ENCODE measurements around the gene CSNK2A1.

The CSNK2A1 gene

DNA sequence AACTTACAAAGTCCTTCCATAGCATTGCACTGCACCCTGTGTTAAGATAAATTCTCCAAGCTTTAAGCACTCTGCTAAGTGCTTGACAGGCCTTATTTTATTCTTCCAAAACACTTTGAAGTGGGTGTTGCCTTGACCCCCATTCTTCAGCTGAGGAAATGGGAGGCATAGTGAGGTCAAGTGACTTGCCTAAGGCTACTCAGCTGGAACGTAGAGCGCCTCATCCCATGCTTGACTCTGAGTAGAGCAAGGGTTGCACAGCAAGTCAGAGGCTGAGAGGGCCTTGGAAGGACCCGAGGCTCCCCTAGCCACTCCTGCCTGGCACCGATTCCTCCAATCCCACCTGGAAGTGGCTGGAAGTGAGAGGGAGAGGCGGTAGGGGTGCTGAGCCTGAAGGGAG is 19.6 kb upstream of the CSNK2A1 start:
- DNase-seq, result no peak

DNA sequence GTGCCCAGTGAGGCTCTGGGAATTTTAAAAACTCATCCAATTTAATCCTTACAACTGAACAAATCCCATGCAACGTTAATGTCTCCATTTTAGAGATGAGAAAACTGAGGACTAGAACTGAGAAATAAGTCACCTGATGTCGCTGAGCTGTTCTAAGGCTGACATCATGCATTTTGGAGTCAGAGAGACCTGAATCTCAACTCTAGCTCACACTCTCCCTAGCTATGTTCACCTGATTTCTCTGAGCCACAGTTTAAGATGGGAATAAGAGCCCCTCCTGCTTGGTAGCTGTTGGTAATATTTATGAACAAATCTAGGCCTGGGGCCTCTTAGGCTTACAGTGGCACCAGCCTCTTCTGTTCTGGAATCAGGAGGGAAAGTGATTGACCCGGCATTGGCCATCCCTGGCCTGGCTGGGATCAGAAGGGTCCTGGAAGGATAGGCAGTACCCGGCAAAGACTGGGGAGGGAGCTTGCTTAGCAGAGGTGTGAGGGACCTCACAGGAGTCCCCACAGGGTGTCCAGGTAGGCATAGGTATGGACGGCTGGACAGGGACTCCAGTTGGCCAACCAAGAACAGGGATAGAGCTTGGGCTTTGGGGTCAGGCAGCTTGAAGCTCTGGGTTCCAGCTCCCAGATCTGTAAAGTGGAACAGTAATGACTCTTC is 18.8 kb upstream of the CSNK2A1 start:
- no peak for DNase-seq

- DNase-seq, result no peak
Measured at GRCh38 chr20:561437-562231, 18.0 kb upstream of the CSNK2A1 start.

- no peak for DNase-seq
Measured at GRCh38 chr20:560680-561079, 17.1 kb upstream of the CSNK2A1 start.

GRCh38 chr20:558117-558516 is 14.5 kb upstream of the CSNK2A1 start:
- DNase-seq, result no peak

DNA sequence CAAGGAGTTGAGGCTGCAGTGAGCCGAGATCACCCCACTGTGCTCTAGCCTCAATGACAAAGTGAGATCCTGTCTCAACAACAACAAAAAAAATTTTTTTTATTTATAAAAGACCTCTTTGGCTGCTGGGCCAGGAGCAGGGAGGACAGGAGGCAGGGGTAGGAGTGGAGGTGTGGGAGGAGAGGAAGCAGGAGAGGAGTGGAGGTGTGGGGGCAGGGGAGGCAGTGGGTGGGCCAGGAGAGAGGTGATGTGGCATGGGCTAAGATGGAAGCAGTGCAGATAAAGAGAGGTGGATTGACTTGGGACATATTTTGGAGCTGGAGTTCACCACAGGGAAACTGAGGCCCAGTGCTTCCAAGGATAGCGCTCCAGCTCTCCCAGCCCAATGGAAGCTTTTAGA is 13.4 kb upstream of the CSNK2A1 start:
- no peak for DNase-seq

DNA sequence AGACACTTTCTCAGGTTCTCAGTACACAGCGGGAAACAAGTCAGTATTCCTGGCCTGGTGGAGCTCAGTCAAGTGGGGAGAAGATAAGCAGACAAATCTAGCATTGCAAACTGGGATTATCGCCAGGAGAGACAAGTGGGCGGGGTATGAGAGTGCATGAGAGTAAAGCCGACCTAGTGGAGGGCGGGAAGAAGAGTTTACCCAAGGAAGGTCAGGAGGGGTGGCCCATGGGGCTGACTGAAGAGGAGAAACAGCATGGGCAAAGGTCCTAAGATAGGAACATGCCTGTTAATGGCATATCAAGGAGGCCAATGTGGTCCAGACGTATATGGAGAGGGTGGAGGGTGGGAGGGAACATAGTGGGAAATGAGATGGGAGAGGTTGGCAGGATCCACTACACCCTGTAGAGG is 12.4 kb upstream of the CSNK2A1 start:
- peak; percentile 41 for DNase-seq

- no peak for DNase-seq
Measured at GRCh38 chr20:550611-551010, 7.0 kb upstream of the CSNK2A1 start.

DNA sequence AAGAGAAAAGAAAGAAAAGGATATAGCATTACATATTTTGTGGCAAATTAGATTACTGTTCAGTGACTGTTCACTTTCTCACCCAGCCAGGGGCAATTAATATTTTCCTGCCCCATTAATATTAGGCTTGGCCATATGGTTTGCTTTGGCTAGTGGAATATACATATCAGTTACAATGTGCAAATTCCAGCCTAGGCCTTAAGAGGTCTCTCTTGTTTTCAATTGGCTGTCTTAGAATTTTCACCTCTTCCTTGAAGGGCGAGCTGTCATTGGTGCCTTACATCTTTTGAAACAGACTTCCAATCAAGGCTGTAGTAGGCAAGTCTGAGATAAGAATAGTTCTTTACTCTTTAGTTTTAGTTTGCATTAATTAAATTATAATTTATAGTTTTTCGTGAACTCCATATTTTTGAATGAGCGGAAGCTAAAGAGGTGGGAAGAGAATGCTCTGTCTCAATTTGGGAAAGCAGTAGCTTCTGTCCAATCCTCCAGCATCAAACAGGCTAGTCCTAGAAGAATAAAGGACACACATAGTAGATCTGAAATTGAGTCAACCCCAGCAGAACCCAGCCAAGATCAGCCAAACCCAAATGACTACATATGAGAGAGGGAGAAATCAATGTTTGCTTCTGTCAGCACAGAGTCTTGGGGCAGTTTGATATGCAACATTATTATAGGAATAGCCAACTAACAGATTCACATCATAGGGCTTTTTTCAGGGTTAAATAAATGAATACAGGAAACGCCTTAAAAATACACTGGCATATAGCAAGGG is 6.3 kb upstream of the CSNK2A1 start:
- DNase-seq, result no peak

DNA sequence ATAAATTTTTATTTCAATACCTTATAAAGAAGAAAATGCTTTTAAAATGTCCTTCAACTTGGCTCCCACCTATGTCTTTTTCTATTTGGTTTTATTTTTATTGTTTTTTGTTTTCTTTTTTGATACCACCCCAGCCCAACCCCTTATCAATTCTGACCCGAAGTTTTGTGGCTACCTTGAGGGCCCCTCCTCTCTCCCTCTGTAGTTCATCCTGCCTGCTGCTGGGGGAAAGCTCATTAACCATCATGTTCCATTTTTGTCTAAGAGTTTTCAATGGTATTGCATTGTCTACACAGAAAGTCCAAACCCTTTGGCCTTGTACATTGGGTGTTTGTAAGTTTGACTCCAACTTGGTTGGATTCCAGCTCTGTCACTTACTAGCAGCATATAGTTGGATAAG is 5.3 kb upstream of the CSNK2A1 start:
- DNase-seq, result no peak

- no peak for DNase-seq
Measured at GRCh38 chr20:547394-547793, 3.8 kb upstream of the CSNK2A1 start.

DNA sequence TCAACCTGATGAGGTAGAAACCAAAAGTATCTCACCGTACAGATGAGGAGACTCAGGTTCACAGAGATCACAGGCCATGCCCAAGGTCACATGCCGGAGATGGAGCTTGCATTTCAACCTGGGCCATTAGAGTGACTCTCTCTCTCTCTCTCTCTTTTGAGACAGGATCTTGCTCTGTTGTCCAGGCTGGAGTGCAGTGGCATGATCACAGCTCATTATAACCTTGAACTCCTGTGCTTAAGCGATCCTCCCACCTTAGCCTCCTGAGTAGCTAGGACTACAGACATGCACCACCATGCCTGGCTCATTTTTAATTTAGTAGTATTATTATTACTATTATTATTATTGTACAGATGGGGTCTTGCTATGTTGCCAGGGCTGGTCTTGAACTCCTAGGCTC is 2.8 kb upstream of the CSNK2A1 start:
- no peak for DNase-seq

DNA sequence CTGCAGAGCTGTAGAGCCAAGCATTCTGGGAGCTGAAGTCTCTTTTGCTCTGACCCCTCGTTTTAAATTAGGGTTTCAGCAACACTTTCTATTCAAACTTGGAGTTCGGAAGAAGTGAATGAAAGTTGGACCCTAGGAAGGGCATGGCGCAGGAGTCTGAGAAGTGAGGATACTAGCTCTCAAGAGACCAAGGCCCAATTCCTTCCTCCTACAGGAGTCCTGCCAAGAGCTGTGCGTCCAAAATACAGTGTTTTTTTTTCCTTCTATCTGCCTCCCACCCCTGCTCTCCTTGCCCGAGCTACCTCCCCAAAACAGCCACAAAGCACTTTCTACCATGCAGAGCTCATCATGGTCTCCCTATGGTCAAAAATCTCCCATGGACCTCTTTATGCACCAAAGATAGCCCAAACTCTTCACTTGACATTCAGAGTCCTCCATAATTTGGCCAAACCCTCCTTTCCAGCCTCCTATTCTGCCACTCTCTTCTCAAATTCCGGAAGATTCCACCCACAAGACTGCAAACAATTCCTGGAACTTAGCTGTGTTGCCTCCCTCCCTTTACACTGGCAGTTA is 649 bp upstream of the CSNK2A1 start:
- DNase-seq, result no peak

DNA sequence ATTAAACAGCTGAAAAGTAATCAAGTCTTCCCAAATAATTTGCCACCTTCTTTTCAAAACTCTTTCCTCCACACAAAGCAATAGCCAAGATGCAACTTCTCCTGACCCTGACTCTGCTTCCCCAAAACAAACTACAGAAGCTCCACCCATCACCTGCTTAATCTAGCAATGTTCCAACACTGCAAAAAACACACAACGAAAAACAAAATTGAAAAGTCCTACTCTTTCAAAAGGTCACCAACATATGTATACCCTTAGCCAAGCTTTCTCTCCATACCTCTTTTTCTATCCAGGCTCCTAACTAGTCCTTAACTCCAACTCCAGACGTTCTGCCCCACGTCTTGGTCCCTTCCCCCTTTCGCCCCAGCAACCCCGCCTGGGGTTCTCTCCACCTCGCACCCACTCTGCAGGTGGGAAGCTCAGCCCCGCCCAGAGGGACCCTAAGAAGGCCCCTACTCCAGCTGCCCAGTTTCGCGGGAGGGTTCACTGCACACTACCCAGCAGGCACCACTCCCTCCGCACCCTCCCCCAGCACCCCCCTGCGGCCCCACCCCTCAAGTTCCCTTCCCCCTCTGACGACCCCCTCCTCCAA is 717 bp downstream of the CSNK2A1 start:
- no peak for DNase-seq

DNA sequence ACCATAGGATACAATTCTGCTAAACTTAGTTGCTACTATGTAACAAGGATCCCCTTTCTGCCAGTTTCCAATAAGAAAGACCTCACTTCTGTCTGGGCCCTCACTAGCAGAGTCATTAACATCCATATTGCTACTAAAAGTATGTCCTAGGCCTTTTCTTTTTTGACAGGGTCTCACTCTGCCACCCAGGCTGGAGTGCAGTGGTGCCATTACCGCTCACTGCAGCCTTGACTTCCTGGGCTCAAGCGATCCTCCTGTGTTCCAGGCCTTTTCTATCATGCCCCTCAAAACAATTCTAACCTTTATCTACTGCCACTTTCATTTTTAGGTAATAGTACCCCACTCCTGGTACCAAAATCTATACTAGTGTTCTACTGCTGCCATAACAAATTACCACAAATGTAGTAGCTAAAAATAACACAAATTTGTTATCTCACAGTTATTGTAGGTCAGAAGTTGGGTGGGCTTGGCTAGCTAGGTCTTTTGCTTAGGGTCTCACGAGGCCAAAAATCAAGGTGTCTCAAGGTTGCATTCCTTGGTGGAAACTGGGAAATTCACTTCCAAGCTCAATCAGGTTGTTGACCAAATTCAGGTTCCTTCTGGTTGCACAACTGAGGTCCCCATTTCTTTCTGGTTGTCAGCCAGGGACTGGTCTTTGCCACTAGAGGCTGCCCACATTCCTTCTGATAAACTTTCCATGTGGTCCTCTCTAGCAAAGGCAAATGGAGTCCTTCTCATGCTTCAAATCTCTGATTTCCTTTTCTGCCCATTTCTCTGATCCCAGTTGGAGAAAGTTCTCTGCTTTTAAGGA is 3.0 kb downstream of the CSNK2A1 start:
- DNase-seq, result no peak

DNA sequence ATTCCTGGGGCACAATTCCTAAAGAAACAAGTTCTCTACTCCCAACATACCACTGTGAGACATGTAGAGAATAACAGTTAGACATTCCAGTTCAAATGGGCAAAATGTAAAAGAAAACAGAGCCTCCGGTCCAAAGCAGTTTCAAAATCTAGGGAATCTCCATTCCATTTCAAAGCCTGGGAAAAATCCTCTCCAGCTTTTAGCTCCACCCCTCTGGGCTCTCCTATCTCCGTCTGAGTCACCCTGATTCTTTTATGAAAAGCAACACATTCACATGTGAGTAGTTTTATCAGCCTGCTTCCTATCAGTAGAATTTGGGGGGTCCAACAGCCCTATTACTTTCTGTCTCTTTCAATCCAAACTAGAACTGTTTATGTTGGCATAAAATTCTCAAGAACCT is 3.7 kb downstream of the CSNK2A1 start:
- peak; percentile 60 for DNase-seq

DNA sequence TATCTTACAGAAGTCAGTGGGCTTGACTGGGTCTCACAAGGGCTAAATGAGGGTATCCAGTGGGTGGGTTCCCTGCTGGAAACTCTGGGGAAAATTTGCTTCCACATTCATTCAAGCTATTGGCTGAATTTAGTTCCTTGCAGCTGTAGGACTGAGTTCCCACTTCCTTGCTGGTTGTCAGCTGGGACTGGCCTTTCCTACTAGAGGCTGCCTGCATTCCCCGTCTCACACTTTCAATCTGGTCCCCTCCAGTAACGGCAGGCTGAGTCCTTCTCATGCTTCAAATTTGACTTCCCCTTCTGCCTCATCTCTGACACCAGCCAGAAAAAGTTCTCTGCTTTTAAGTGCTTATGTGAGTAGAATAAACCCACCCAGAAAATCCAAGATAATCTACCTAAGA is 4.4 kb downstream of the CSNK2A1 start:
- DNase-seq, result no peak

- no peak for DNase-seq
Measured at GRCh38 chr20:537983-538382, 5.6 kb downstream of the CSNK2A1 start.

DNA sequence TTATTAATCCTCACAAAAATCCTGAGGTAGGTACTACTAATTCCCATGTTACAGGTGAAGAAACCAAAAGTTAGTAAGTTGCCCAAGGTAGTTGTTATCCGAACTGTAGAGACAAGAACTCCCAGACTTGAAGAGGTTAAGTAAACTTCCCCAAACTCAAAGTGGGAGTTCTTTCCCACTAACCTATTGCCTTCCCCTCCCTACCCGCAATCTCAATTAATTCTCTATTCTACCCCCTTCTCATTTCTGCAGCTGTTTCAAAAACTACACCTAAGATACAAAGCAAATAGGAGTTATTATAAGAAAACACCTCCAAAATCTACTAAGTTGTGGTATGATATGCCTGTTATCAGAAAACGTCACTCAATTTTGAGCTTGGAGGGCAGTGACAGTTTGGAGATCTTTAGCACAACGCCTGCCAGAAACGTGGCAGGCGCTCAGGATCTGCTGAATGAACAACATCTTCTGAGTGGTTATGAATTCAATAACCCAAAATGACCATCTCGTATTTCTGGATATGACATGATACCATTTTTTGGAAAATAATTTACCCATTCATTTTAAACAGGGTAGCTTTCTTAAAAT is 7.1 kb downstream of the CSNK2A1 start:
- DNase-seq, result no peak

- DNase-seq, result peak; percentile 6
Measured at GRCh38 chr20:535958-536357, 7.6 kb downstream of the CSNK2A1 start.

GRCh38 chr20:533526-533925 is 10.1 kb downstream of the CSNK2A1 start:
- no peak for DNase-seq

GRCh38 chr20:532530-532929 is 11.1 kb downstream of the CSNK2A1 start:
- DNase-seq, result no peak

Data from NCI-H226 (cell line).